H9 (cell line): ENCODE data around the gene GRID1. TPM values are rescaled to one million over a fixed set of nuclear protein-coding genes. Genes with fewer than 3 reads are reported as not detected.
"Not testable (repeated sequence)": the region's sequence is repeated elsewhere in the genome, so short reads cannot be mapped to it uniquely, and the experiment has no call there.

ENCODE experiments used
- DNase-seq: peaks from one replicate; pipeline ENCODE4 v3.0.0-alpha.2; 2017
- H2AFZ ChIP-seq: one replicate; pipeline ENCODE4 v1.6.1; 2013; ENCODE audit warnings: mild to moderate bottlenecking, low read length, control low read depth, moderate library complexity
- H2AK5ac ChIP-seq: 2 replicates; pipeline ENCODE4 v1.6.1; 2013; ENCODE audit warnings: low read length, control low read depth, mixed read lengths; ENCODE audit not compliant: insufficient read length
- H2BK120ac ChIP-seq: one replicate; pipeline ENCODE4 v1.6.1; 2013; ENCODE audit warnings: low read depth, mild to moderate bottlenecking, low read length, control low read depth, inconsistent platforms; ENCODE audit not compliant: poor library complexity, severe bottlenecking
- H2BK12ac ChIP-seq: 2 replicates; pipeline ENCODE4 v1.6.1; 2013; ENCODE audit warnings: low read length, control low read depth, mixed read lengths, low read depth; ENCODE audit not compliant: insufficient read length
- H2BK15ac ChIP-seq: 2 replicates; pipeline ENCODE4 v1.6.1; 2013; ENCODE audit warnings: low read depth, low read length, control low read depth
- H2BK20ac ChIP-seq: one replicate; pipeline ENCODE4 v1.6.1; 2013; ENCODE audit warnings: low read depth, mild to moderate bottlenecking, low read length, control low read depth, inconsistent platforms; ENCODE audit not compliant: poor library complexity, severe bottlenecking
- H2BK5ac ChIP-seq: 2 replicates; pipeline ENCODE4 v1.6.1; 2013; ENCODE audit warnings: low read length, control low read depth, mixed read lengths; ENCODE audit not compliant: insufficient read length
- H3K14ac ChIP-seq: 2 replicates; pipeline ENCODE4 v1.6.1; 2013; ENCODE audit warnings: low read length, control low read depth; ENCODE audit not compliant: insufficient read depth
- H3K18ac ChIP-seq: 2 replicates; pipeline ENCODE4 v1.6.1; 2013; ENCODE audit warnings: low read depth, mild to moderate bottlenecking, mixed read lengths, low read length, control low read depth; ENCODE audit not compliant: insufficient read length
- H3K23ac ChIP-seq: 2 replicates; pipeline ENCODE4 v1.6.1; 2013; ENCODE audit warnings: low read length, control low read depth, mixed read lengths, low read depth; ENCODE audit not compliant: insufficient read length
- H3K23me2 ChIP-seq: 2 replicates; pipeline ENCODE4 v1.6.1; 2013; ENCODE audit warnings: low read depth, mild to moderate bottlenecking, mixed read lengths, low read length, control low read depth; ENCODE audit not compliant: insufficient read length, poor library complexity, severe bottlenecking
- H3K27ac ChIP-seq: 2 replicates; pipeline ENCODE4 v1.5.1; 2013; ENCODE audit warnings: low read length, control low read depth, mixed read lengths, low read depth; ENCODE audit not compliant: insufficient read length
- H3K27me3 ChIP-seq: 2 replicates; pipeline ENCODE4 v1.6.1; 2013; ENCODE audit warnings: low read length, control low read depth, inconsistent platforms; ENCODE audit not compliant: insufficient read depth
- H3K4ac ChIP-seq: 2 replicates; pipeline ENCODE4 v1.6.1; 2013; ENCODE audit warnings: low read depth, mild to moderate bottlenecking, control low read depth, inconsistent platforms, low read length, moderate library complexity
- H3K4me1 ChIP-seq: 2 replicates; pipeline ENCODE4 v1.6.1; 2013; ENCODE audit warnings: low read length, control low read depth, inconsistent platforms; ENCODE audit not compliant: insufficient read depth
- H3K4me2 ChIP-seq: 2 replicates; pipeline ENCODE4 v1.6.1; 2013; ENCODE audit warnings: low read length, control low read depth, mixed read lengths; ENCODE audit not compliant: insufficient read length, insufficient read depth
- H3K56ac ChIP-seq: 2 replicates; pipeline ENCODE4 v1.6.1; 2013; ENCODE audit warnings: low read depth, mild to moderate bottlenecking, mixed read lengths, low read length, control low read depth; ENCODE audit not compliant: insufficient read length
- H3K79me1 ChIP-seq: 2 replicates; pipeline ENCODE4 v1.6.1; 2013; ENCODE audit warnings: low read depth, mild to moderate bottlenecking, moderate library complexity, low read length, control low read depth, inconsistent platforms; ENCODE audit not compliant: insufficient read depth, poor library complexity, severe bottlenecking
- H3K79me2 ChIP-seq: 2 replicates; pipeline ENCODE4 v1.6.1; 2013; ENCODE audit warnings: low read length, control low read depth, inconsistent platforms; ENCODE audit not compliant: insufficient read depth
- H3K9ac ChIP-seq: 2 replicates; pipeline ENCODE4 v1.6.1; 2013; ENCODE audit warnings: low read length, control low read depth, mixed read lengths; ENCODE audit not compliant: insufficient read length; ENCODE audit errors: extremely low read depth
- H3K9me3 ChIP-seq: one replicate; pipeline ENCODE4 v1.6.1; 2013; ENCODE audit warnings: low read depth, low read length, inconsistent platforms; ENCODE audit not compliant: control insufficient read depth
- H3T11ph ChIP-seq: one replicate; pipeline ENCODE4 v1.6.1; 2013; ENCODE audit warnings: mild to moderate bottlenecking, low read length, control low read depth, inconsistent platforms
- H4K20me1 ChIP-seq: one replicate; pipeline ENCODE4 v1.6.1; 2013; ENCODE audit not compliant: control insufficient read depth, insufficient read length, insufficient read depth
- H4K5ac ChIP-seq: 2 replicates; pipeline ENCODE4 v1.6.1; 2013; ENCODE audit warnings: low read depth, mild to moderate bottlenecking, mixed read lengths, low read length, control low read depth; ENCODE audit not compliant: insufficient read length
- H4K8ac ChIP-seq: replicated peaks from 2 replicates; pipeline ENCODE4 v1.6.1; 2013; ENCODE audit warnings: low read length, control low read depth, mixed read lengths, low read depth; ENCODE audit not compliant: insufficient read length
- H4K91ac ChIP-seq: 2 replicates; pipeline ENCODE4 v1.6.1; 2013; ENCODE audit warnings: low read depth, mild to moderate bottlenecking, moderate library complexity, mixed read lengths, low read length, control low read depth; ENCODE audit not compliant: insufficient read length
- H3K27ac Mint-ChIP-seq, 3 experiments: 2 replicates in 2 of 3; 3 replicates in 1 of 3; pipeline ENCODE4 v1.8.0; 2020 to 2021; ENCODE audit warnings: mixed read lengths in 3 of 3, mild to moderate bottlenecking in 1 of 3, moderate library complexity in 1 of 3
- H3K27me3 Mint-ChIP-seq: 2 replicates; pipeline ENCODE4 v1.8.0; 2021; ENCODE audit warnings: low read depth, mild to moderate bottlenecking, moderate library complexity, mixed read lengths
- H3K36me3 Mint-ChIP-seq, 3 experiments: 2 replicates in 2 of 3; 3 replicates in 1 of 3; pipeline ENCODE4 v1.8.0; 2020 to 2021; ENCODE audit warnings: low read depth in 3 of 3, mixed read lengths in 3 of 3; ENCODE audit not compliant: insufficient read depth in 1 of 3
- H3K4me1 Mint-ChIP-seq, 2 experiments: 2 replicates each; pipeline ENCODE4 v1.8.0; 2020; ENCODE audit warnings: mixed read lengths in 2 of 2
- H3K4me3 Mint-ChIP-seq, 2 experiments: 2 replicates in 1 of 2; 3 replicates in 1 of 2; pipeline ENCODE4 v1.8.0; 2020 to 2021; ENCODE audit warnings: mild to moderate bottlenecking in 2 of 2, mixed read lengths in 2 of 2, moderate library complexity in 1 of 2
- H3K9me3 Mint-ChIP-seq, 2 experiments: 2 replicates in 1 of 2; 3 replicates in 1 of 2; pipeline ENCODE4 v1.8.0; 2020; ENCODE audit warnings: mild to moderate bottlenecking in 2 of 2, mixed read lengths in 2 of 2, moderate library complexity in 1 of 2
- CTCF ChIP-seq: fragments of 200-600 bp; sonication (generic); conservative IDR thresholded peaks from 3 replicates; pipeline ENCODE4 v1.8.0; 2021; ENCODE audit warnings: antibody characterized with exemption, mild to moderate bottlenecking
- WGBS: extraction: QIAGEN DNeasy Blood & Tissue Kit; methylation state at CpG from one replicate; pipeline ENCODE4 v1.1.7; 2013; ENCODE audit warnings: missing lambda C conversion rate, low lambda C conversion rate, mixed read lengths; ENCODE audit not compliant: insufficient read length; ENCODE audit errors: extremely low coverage; 5-methylcytosine and 5-hydroxymethylcytosine counted together
- total RNA-seq: library from RNA; stranded (reverse); gene quantifications from 2 replicates; pipeline ENCODE4 v1.2.1, GENCODE V29; 2021

GRID1 gene
- total RNA-seq, 1 experiment from 2014 or later, result 0.35 TPM

- peaks cover 25% of the 10 kb centered on the region for H3K9me3 ChIP-seq
- H2BK20ac ChIP-seq, result no peak overlapping the region
- H3K18ac ChIP-seq, result no peak overlapping the region
- no peak overlapping the region for H2BK12ac ChIP-seq
- H3K23ac ChIP-seq, result no peak overlapping the region
- H2BK15ac ChIP-seq, result no peak overlapping the region
- Mint-ChIP-seq H3K27me3 (peaks cover 1% of the 10 kb centered on the region), H3K27ac (no peak overlapping the region), H3K4me3 (no peak overlapping the region), H3K4me1 (no peaks in the 10 kb centered on the region), H3K36me3 (peaks cover 9 to 19% (median 11%) of the 10 kb centered on the region in 3 experiments), H3K9me3 (peaks cover 37 to 41% of the 10 kb centered on the region in 2 experiments)
- H4K5ac ChIP-seq, result no peak overlapping the region
- H3K9ac ChIP-seq, result no peak overlapping the region
- H3K4ac ChIP-seq, result no peak overlapping the region
- no peaks in the 10 kb centered on the region for H3K27me3 ChIP-seq
- H3K56ac ChIP-seq, result no peak overlapping the region
- DNase-seq, result no peak
- H3K4me2 ChIP-seq, result no peak overlapping the region
- no peaks in the 10 kb centered on the region for H3K79me2 ChIP-seq
- H2BK5ac ChIP-seq, result no peak overlapping the region
- H3K4me1 ChIP-seq, result no peaks in the 10 kb centered on the region
- no peak overlapping the region for H2AFZ ChIP-seq
- no peaks in the 10 kb centered on the region for H4K20me1 ChIP-seq
- H4K8ac ChIP-seq, result no peak overlapping the region
- WGBS, result no CpG with 5 or more reads among the region's 1 CpG
- no peak overlapping the region for H2AK5ac ChIP-seq
- no peaks in the 10 kb centered on the region for H3K23me2 ChIP-seq
- no peak overlapping the region for H2BK120ac ChIP-seq
- no peak overlapping the region for H3K14ac ChIP-seq
- H3K79me1 ChIP-seq, result no peaks in the 10 kb centered on the region
- no peak overlapping the region for H3T11ph ChIP-seq
- no peak for TF ChIP-seq CTCF
- no peak overlapping the region for H4K91ac ChIP-seq
- no peak overlapping the region for H3K27ac ChIP-seq
Measured at GRCh38 chr10:86033581-86033980, 333.0 kb downstream of the GRID1 start.

- H4K5ac ChIP-seq, H2BK15ac ChIP-seq, H2BK120ac ChIP-seq, H3K4me2 ChIP-seq, H3K56ac ChIP-seq, H3K27ac Mint-ChIP-seq, H2AFZ ChIP-seq, H3K23me2 ChIP-seq, H2BK20ac ChIP-seq, H3K79me2 ChIP-seq, H2BK12ac ChIP-seq, H3K4me3 Mint-ChIP-seq, H3K4me1 Mint-ChIP-seq, H4K8ac ChIP-seq, H4K20me1 ChIP-seq, H3K79me1 ChIP-seq, DNase-seq, H2AK5ac ChIP-seq, H2BK5ac ChIP-seq, H3K4me1 ChIP-seq, H3K27me3 ChIP-seq, H3T11ph ChIP-seq, H3K14ac ChIP-seq, H3K4ac ChIP-seq, H3K18ac ChIP-seq, H3K23ac ChIP-seq, H3K27ac ChIP-seq, H3K27me3 Mint-ChIP-seq, H3K9ac ChIP-seq, H4K91ac ChIP-seq: not testable (repeated sequence)
- Mint-ChIP-seq H3K36me3 (peaks cover 9 to 19% (median 11%) of the 10 kb centered on the region in 3 experiments), H3K9me3 (peaks cover 44 to 45% of the 10 kb centered on the region in 2 experiments)
- WGBS, result no CpG with 5 or more reads among the region's 8 CpGs
- peaks cover 28% of the 10 kb centered on the region for H3K9me3 ChIP-seq
Measured at GRCh38 chr10:86032087-86032486, 334.5 kb downstream of the GRID1 start.
